ENCODE measurements around the gene MED22. TPM values are rescaled to one million over a fixed set of nuclear protein-coding genes. Genes with fewer than 3 reads are reported as not detected.
A peak's percentile ranks its signal among the peaks of the same experiment; 100 is the strongest.

MED22 gene
- total RNA-seq, result 10 to 100 TPM; 21.5 to 50.5 (median 25.4) TPM

- Histone ChIP-seq H3K4me3 (peak within 1 kb of the TSS; percentile 90 to 99 (median 98)), H3K4me1 (peaks cover 17 to 29% (median 25%) of the 10 kb centered on the region in 4 donors), H3K27me3 (no peaks in the 10 kb centered on the region), H3K36me3 (peaks cover 0 to 39% (median 11%) of the 10 kb centered on the region in 4 donors), H3K9me3 (no peaks in the 10 kb centered on the region), H3K27ac (peak within 1 kb of the TSS; percentile 93 to 97 (median 94))
- peak in 1 of 5 experiments; percentile 47 for TF ChIP-seq CTCF (IDR thresholded peaks at IDR 0.05)
- TF ChIP-seq POLR2A (IDR thresholded peaks at IDR 0.05), result peak; percentile 95
- TF ChIP-seq POLR2AphosphoS5 (IDR thresholded peaks at IDR 0.05), result peak; percentile 92 to 96 (median 95)
- TF ChIP-seq EP300 (IDR thresholded peaks at IDR 0.05; ENCODE audit: low read depth), result no peak
- peak; percentile 95 for DNase-seq
- in situ Hi-C loops (cut with MboI; ENCODE audit: low pct_ligation_motif_present in 1 of 4, low pct_unique_long_range_greater_than_20kb in 1 of 4, low sequenced_read_pairs in 3 of 4), result loop anchor here in 1 of 4 donors (25.0 kb wide), 1 partner anchor 311 kb away; the partner anchor contains the start of gene GTF3C5
- intact Hi-C loops (cut with DNase I; ENCODE audit: low total_unique reads), result no loop called here
- 0% methylated on average over 6 to 42 of the region's 64 CpGs for WGBS, 2 donors (ENCODE audit: low coverage in 1 of 2)
Observed at GRCh38 chr9:133347985-133348717, at the start of gene MED22, which contains the start of gene RPL7A. Gene MED22 (minus strand): TSS chr9:133348131. CDS start chr9:133346662, 1,469 bp downstream. Gene RPL7A (plus strand): TSS chr9:133348218. CDS start chr9:133348244, 26 bp downstream.

DNA sequence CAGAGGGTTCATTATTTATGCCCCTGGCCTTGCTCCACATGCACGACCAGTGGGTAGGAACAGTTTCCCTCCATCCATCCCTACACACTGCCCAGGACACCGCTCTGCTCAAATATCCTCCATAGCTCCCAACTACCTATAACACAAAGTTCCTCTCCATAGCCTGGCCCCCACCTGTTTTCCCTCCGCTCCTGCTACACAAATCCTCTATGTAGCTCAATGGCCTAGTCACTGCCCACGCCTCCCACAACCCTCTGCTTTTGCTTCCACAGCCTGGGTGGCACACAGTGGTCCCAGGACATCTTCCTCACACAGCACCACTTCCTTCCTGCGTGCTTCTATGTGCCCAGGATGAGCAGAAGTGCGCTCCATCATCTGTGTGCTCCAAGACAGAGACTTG, 49.4 kb upstream of the MED22 start:
- Histone ChIP-seq H3K27ac (no peak overlapping the region), H3K4me3 (no peak overlapping the region), H3K9me3 (no peaks in the 10 kb centered on the region), H3K27me3 (peaks cover 36% of the 10 kb centered on the region), H3K4me1 (no peaks in the 10 kb centered on the region), H3K36me3 (no peaks in the 10 kb centered on the region)
- in situ Hi-C loops (cut with MboI; ENCODE audit: low pct_ligation_motif_present in 1 of 4, low pct_unique_long_range_greater_than_20kb in 1 of 4, low sequenced_read_pairs in 3 of 4) (no loop called here), intact Hi-C loops (cut with DNase I; ENCODE audit: low total_unique reads) (no loop called here)
- WGBS, 2 donors (ENCODE audit: low coverage in 1 of 2), result 64 to 85% methylated on average over 4 to 6 of the region's 6 CpGs
- no peak for DNase-seq
- TF ChIP-seq POLR2AphosphoS5 (IDR thresholded peaks at IDR 0.05) (no peak), EP300 (IDR thresholded peaks at IDR 0.05; ENCODE audit: low read depth) (no peak), CTCF (IDR thresholded peaks at IDR 0.05) (no peak), POLR2A (IDR thresholded peaks at IDR 0.05) (no peak)

DNA sequence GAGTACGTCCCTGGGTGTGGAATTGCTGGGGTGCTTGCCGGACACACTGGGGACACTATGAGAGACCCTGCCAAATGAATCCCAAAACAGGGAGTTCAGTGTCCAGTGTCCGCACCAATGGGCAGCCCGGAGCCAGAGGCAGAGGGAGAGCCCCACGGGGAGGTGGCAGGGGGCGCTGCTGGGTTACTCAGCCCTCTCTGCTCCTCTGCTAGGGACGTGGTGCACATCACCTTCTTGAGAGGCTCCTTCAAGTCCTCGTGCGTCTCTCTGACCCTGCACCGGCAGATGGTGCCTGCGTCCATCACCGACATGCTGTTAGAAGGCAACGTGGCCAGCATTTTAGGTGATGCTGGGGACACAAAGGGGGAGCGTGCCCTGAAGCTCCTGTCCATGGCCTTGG, 49.0 kb upstream of the MED22 start:
- no peaks in the 10 kb centered on the region for H3K9me3 ChIP-seq
- no peak for DNase-seq
- WGBS, 2 donors (ENCODE audit: low coverage in 1 of 2), result 38% methylated on average over 14 of the region's 14 CpGs; no CpG with 5 or more reads in 1 of the 2 donors
- in situ Hi-C loops (cut with MboI; ENCODE audit: low pct_ligation_motif_present in 1 of 4, low pct_unique_long_range_greater_than_20kb in 1 of 4, low sequenced_read_pairs in 3 of 4) (no loop called here), intact Hi-C loops (cut with DNase I; ENCODE audit: low total_unique reads) (no loop called here)
- H3K4me3 ChIP-seq, result no peak overlapping the region
- H3K27me3 ChIP-seq, result peaks cover 36% of the 10 kb centered on the region
- no peak for TF ChIP-seq POLR2AphosphoS5 (IDR thresholded peaks at IDR 0.05)
- TF ChIP-seq EP300 (IDR thresholded peaks at IDR 0.05; ENCODE audit: low read depth), result no peak
- peak in 1 of 5 experiments; percentile 16 for TF ChIP-seq CTCF (IDR thresholded peaks at IDR 0.05)
- TF ChIP-seq POLR2A (IDR thresholded peaks at IDR 0.05), result no peak
- no peak overlapping the region for H3K27ac ChIP-seq
- H3K4me1 ChIP-seq, result no peaks in the 10 kb centered on the region
- H3K36me3 ChIP-seq, result no peaks in the 10 kb centered on the region

GRCh38 chr9:133394687-133395271, 46.8 kb upstream of the MED22 start:
- WGBS, 2 donors (ENCODE audit: low coverage in 1 of 2), result 14% methylated on average over 8 of the region's 8 CpGs; no CpG with 5 or more reads in 1 of the 2 donors
- TF ChIP-seq POLR2A (IDR thresholded peaks at IDR 0.05) (no peak), EP300 (IDR thresholded peaks at IDR 0.05; ENCODE audit: low read depth) (no peak), CTCF (IDR thresholded peaks at IDR 0.05) (no peak), POLR2AphosphoS5 (IDR thresholded peaks at IDR 0.05) (no peak)
- Histone ChIP-seq H3K9me3 (no peaks in the 10 kb centered on the region), H3K36me3 (no peaks in the 10 kb centered on the region), H3K27me3 (peaks cover 42% of the 10 kb centered on the region), H3K27ac (no peak overlapping the region), H3K4me3 (no peak overlapping the region), H3K4me1 (no peaks in the 10 kb centered on the region)
- DNase-seq, result no peak
- in situ Hi-C loops (cut with MboI; ENCODE audit: low pct_ligation_motif_present in 1 of 4, low pct_unique_long_range_greater_than_20kb in 1 of 4, low sequenced_read_pairs in 3 of 4) (no loop called here), intact Hi-C loops (cut with DNase I; ENCODE audit: low total_unique reads) (no loop called here)

All from transverse colon (tissue), 4 donors.